WTC11 (cell line): ENCODE results near the gene RASGRF1. TPM values are rescaled to one million over a fixed set of nuclear protein-coding genes. Genes with fewer than 3 reads are reported as not detected.
A peak's percentile ranks its signal among the peaks of the same experiment; 100 is the strongest.

ENCODE experiments used
- ATAC-seq: fragments of 200-7000 bp; cut with Tn5 transposase; 2 replicates; pipeline ENCODE4 v1.10.0; 2021; ENCODE audit warnings: mild to moderate bottlenecking, moderate library complexity
- CTCF ChIA-PET: fragments of 300-600 bp; sonication (Branson Sonifier 250); formaldehyde crosslinking; loops from one replicate; lab custom pipeline; 2021; ENCODE audit warnings: antibody characterized with exemption; lab: Charles Lee
- POLR2A ChIA-PET: fragments of 350-600 bp; sonication (Branson Sonifier 250); formaldehyde crosslinking; loops from one replicate; lab custom pipeline; 2021; ENCODE audit warnings: antibody characterized with exemption; lab: Charles Lee
- DNase-seq: peaks from one replicate; pipeline ENCODE4 v3.0.0; 2021; ENCODE audit warnings: low spot score
- H3K27ac Mint-ChIP-seq: 2 replicates; pipeline ENCODE4 v1.8.0; 2021; ENCODE audit warnings: mixed read lengths
- H3K27me3 Mint-ChIP-seq: 2 replicates; pipeline ENCODE4 v1.8.0; 2021; ENCODE audit warnings: low read depth, mild to moderate bottlenecking, moderate library complexity, mixed read lengths
- H3K36me3 Mint-ChIP-seq: 2 replicates; pipeline ENCODE4 v1.8.0; 2021; ENCODE audit warnings: mixed read lengths
- H3K4me1 Mint-ChIP-seq: 2 replicates; pipeline ENCODE4 v1.8.0; 2022; ENCODE audit warnings: mixed read lengths
- H3K4me3 Mint-ChIP-seq: 2 replicates; pipeline ENCODE4 v1.8.0; 2021; ENCODE audit warnings: mild to moderate bottlenecking, moderate library complexity, mixed read lengths
- H3K9me3 Mint-ChIP-seq: 2 replicates; pipeline ENCODE4 v1.8.0; 2021; ENCODE audit warnings: mixed read lengths
- AR ChIP-seq: fragments of 250-450 bp; sonication (Bioruptor Pico); IDR thresholded peaks from 2 replicates; pipeline ENCODE4 v1.9.0; 2021; ENCODE audit warnings: mild to moderate bottlenecking
- ATF1 ChIP-seq: sonication (generic); formaldehyde crosslinking; IDR thresholded peaks from 2 replicates; pipeline ENCODE4 v1.8.1; 2023; ENCODE audit warnings: mild to moderate bottlenecking, moderate library complexity, missing genetic modification reagents
- CREB1 ChIP-seq: sonication (generic); formaldehyde crosslinking; IDR thresholded peaks from 2 replicates; pipeline ENCODE4 v1.8.0; 2023; ENCODE audit warnings: mild to moderate bottlenecking, missing genetic modification reagents
- CREM ChIP-seq: sonication (generic); formaldehyde crosslinking; IDR thresholded peaks from 2 replicates; pipeline ENCODE4 v1.8.1; 2022; ENCODE audit warnings: mild to moderate bottlenecking, missing genetic modification reagents, moderate library complexity
- KAT7 ChIP-seq: sonication (generic); formaldehyde crosslinking; IDR thresholded peaks from 2 replicates; pipeline ENCODE4 v1.8.1; 2023; ENCODE audit warnings: missing genetic modification reagents, mild to moderate bottlenecking, borderline replicate concordance
- MAX ChIP-seq: sonication (generic); formaldehyde crosslinking; IDR thresholded peaks from 2 replicates; pipeline ENCODE4 v1.8.0; 2022; ENCODE audit warnings: mild to moderate bottlenecking, missing genetic modification reagents
- MYBL2 ChIP-seq: sonication (generic); formaldehyde crosslinking; IDR thresholded peaks from 2 replicates; pipeline ENCODE4 v1.8.1; 2023; ENCODE audit warnings: mild to moderate bottlenecking, moderate library complexity, missing genetic modification reagents
- NFATC4 ChIP-seq: fragments of 250-450 bp; sonication (Bioruptor Pico); IDR thresholded peaks from 2 replicates; pipeline ENCODE4 v1.9.0; 2021; ENCODE audit warnings: mild to moderate bottlenecking
- NFYB ChIP-seq: sonication (generic); formaldehyde crosslinking; conservative IDR thresholded peaks from 2 replicates; pipeline ENCODE4 v1.8.0; 2022; ENCODE audit warnings: low read depth, missing genetic modification reagents
- SMAD4 ChIP-seq: sonication (generic); formaldehyde crosslinking; IDR thresholded peaks from 2 replicates; pipeline ENCODE4 v1.8.0; 2022; ENCODE audit warnings: mild to moderate bottlenecking, missing genetic modification reagents
- TP53 ChIP-seq: sonication (generic); formaldehyde crosslinking; IDR thresholded peaks from 2 replicates; pipeline ENCODE4 v1.8.1; 2023; ENCODE audit warnings: mild to moderate bottlenecking, missing genetic modification reagents
- USF1 ChIP-seq: sonication (generic); formaldehyde crosslinking; IDR thresholded peaks from 2 replicates; pipeline ENCODE4 v1.8.0; 2022; ENCODE audit warnings: mild to moderate bottlenecking, missing genetic modification reagents
- ZNF121 ChIP-seq: sonication (generic); formaldehyde crosslinking; IDR thresholded peaks from 2 replicates; pipeline ENCODE4 v1.8.0; 2023; ENCODE audit warnings: missing genetic modification reagents
- ZNF138 ChIP-seq: sonication (generic); formaldehyde crosslinking; conservative IDR thresholded peaks from 2 replicates; pipeline ENCODE4 v1.8.1; 2022; ENCODE audit warnings: mild to moderate bottlenecking, moderate library complexity, missing genetic modification reagents
- ZNF219 ChIP-seq: sonication (generic); formaldehyde crosslinking; IDR thresholded peaks from 2 replicates; pipeline ENCODE4 v1.8.0; 2023; ENCODE audit warnings: missing genetic modification reagents, mild to moderate bottlenecking, borderline replicate concordance
- ZNF281 ChIP-seq: sonication (generic); formaldehyde crosslinking; IDR thresholded peaks from 2 replicates; pipeline ENCODE4 v1.8.0; 2023; ENCODE audit warnings: mild to moderate bottlenecking, missing genetic modification reagents
- ZNF671 ChIP-seq: fragments of 250-450 bp; sonication (Bioruptor Pico); IDR thresholded peaks from 2 replicates; pipeline ENCODE4 v1.8.0; 2021; ENCODE audit warnings: mild to moderate bottlenecking
- total RNA-seq: library from RNA; stranded (reverse); gene quantifications from 3 replicates; pipeline ENCODE4 v1.2.3, GENCODE V29; 2021
- TF ChIP-seq, protein P1 (sequence below): sonication (generic); formaldehyde crosslinking; IDR thresholded peaks from 2 replicates; pipeline ENCODE4 v1.8.1; 2023; ENCODE audit warnings: mild to moderate bottlenecking, missing genetic modification reagents, borderline replicate concordance
- TF ChIP-seq, protein P2 (sequence below): fragments of 250-450 bp; sonication (Bioruptor Pico); IDR thresholded peaks from 2 replicates; pipeline ENCODE4 v1.9.0; 2021; ENCODE audit warnings: moderate library complexity, mild to moderate bottlenecking, inconsistent platforms, borderline replicate concordance
- TF ChIP-seq, protein P3 (sequence below): sonication (generic); formaldehyde crosslinking; IDR thresholded peaks from 2 replicates; pipeline ENCODE4 v1.8.1; 2023; ENCODE audit warnings: mild to moderate bottlenecking, missing genetic modification reagents, moderate library complexity

RASGRF1 gene
- total RNA-seq, 1 experiment from 2014 or later, result 0.85 TPM

DNA sequence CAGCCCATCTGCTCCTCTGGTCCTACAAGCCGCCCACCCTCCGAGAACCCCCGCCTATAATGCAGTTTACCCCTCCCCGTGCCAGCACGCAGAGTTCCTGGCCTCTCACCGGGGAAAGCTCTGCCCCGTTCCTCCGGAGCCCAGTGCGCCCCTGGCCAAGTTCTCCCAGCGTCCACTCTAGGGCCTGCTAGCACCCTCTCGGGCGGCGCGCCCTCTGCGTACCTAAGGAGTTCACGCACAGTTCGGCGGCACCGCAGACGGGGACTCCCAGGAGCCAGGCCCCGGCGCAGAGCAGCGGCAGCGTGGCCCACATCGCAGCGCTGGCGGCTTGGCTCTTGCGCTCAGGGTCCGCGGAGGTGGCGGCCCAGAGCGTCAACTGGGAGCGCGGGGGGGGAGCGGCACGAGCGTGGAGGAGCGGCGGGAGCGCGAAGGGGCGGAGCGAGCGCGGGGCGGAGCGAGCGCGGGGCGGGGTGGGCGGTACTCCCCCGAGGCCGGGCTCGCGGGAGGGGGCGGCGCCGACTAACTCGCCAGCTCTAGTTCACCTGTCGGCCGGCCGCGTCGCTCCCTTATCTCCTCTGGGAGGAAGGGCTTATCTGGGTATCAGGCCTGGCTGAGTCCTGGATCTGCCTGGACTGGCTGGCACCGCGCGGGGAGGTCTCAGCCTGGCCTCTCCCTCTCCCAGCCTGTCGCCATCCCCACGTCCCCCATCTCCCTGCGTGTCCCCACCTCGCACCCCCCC is 145.7 kb downstream of the RASGRF1 start, which contains the start of gene CTSH (continued):
- TF ChIP-seq, protein P1, sequence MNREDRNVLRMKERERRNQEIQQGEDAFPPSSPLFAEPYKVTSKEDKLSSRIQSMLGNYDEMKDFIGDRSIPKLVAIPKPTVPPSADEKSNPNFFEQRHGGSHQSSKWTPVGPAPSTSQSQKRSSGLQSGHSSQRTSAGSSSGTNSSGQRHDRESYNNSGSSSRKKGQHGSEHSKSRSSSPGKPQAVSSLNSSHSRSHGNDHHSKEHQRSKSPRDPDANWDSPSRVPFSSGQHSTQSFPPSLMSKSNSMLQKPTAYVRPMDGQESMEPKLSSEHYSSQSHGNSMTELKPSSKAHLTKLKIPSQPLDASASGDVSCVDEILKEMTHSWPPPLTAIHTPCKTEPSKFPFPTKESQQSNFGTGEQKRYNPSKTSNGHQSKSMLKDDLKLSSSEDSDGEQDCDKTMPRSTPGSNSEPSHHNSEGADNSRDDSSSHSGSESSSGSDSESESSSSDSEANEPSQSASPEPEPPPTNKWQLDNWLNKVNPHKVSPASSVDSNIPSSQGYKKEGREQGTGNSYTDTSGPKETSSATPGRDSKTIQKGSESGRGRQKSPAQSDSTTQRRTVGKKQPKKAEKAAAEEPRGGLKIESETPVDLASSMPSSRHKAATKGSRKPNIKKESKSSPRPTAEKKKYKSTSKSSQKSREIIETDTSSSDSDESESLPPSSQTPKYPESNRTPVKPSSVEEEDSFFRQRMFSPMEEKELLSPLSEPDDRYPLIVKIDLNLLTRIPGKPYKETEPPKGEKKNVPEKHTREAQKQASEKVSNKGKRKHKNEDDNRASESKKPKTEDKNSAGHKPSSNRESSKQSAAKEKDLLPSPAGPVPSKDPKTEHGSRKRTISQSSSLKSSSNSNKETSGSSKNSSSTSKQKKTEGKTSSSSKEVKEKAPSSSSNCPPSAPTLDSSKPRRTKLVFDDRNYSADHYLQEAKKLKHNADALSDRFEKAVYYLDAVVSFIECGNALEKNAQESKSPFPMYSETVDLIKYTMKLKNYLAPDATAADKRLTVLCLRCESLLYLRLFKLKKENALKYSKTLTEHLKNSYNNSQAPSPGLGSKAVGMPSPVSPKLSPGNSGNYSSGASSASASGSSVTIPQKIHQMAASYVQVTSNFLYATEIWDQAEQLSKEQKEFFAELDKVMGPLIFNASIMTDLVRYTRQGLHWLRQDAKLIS, result no peak
- 0 out of 2 replicates have a peak, but pooled peaks have one; percentile 60 for TF ChIP-seq TP53 (CRISPR knock-in tag)
- TF ChIP-seq NFYB (CRISPR knock-in tag), result no peak
- TF ChIP-seq MAX (CRISPR knock-in tag), result peak; percentile 96
- no peak for TF ChIP-seq AR (CRISPR knock-in tag)
- peak; percentile 70; the same call in 1 of the 2 replicates for TF ChIP-seq CREM
- no peak for TF ChIP-seq ZNF281 (CRISPR knock-in tag)

GRCh38 chr15:78944202-78944625 is 146.4 kb downstream of the RASGRF1 start:
- DNase-seq (peak; percentile 17), ATAC-seq (peak; percentile 13; the same call in 1 of the 2 replicates)
- Mint-ChIP-seq H3K9me3 (no peaks in the 10 kb centered on the region), H3K4me1 (0 out of 2 replicates have a peak, but pooled peaks cover 5% of the 10 kb centered on the region), H3K4me3 (peak overlapping the region; percentile 70), H3K36me3 (no peaks in the 10 kb centered on the region), H3K27me3 (peaks cover 47% of the 10 kb centered on the region), H3K27ac (no peak overlapping the region)
- POLR2A ChIA-PET, result no interaction called here
- TF ChIP-seq, protein P2, sequence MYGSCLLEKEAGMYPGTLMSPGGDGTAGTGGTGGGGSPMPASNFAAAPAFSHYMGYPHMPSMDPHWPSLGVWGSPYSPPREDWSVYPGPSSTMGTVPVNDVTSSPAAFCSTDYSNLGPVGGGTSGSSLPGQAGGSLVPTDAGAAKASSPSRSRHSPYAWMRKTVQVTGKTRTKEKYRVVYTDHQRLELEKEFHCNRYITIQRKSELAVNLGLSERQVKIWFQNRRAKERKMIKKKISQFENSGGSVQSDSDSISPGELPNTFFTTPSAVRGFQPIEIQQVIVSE (CRISPR knock-in tag), result no peak
- TF ChIP-seq ZNF121 (no peak), ZNF671 (CRISPR knock-in tag) (no peak), ATF1 (CRISPR knock-in tag) (no peak)
- CTCF ChIA-PET, result interaction anchor here (0.5 to 2.4 kb wide), 16 partner anchors 11 to 240 kb away, joined by 3 to 25 read pairs (median 4); partner anchors contain the start of gene ADAMTS7

- no peak for ATAC-seq
- no peaks in the 10 kb centered on the region for H3K9me3 Mint-ChIP-seq
- peaks cover 47% of the 10 kb centered on the region for H3K27me3 Mint-ChIP-seq
- ChIA-PET CTCF (interaction anchor here (0.6 to 2.4 kb wide), 7 partner anchors 16 to 241 kb away, joined by 4 to 25 read pairs (median 11); no protein-coding TSS in a partner anchor), POLR2A (no interaction called here)
- 0 out of 2 replicates have a peak, but pooled peaks cover 5% of the 10 kb centered on the region for H3K4me1 Mint-ChIP-seq
- H3K27ac Mint-ChIP-seq, result no peak overlapping the region
- H3K4me3 Mint-ChIP-seq, result peak overlapping the region; percentile 70
- no peak for DNase-seq
- H3K36me3 Mint-ChIP-seq, result no peaks in the 10 kb centered on the region
- TF ChIP-seq CREM (no peak), NFATC4 (CRISPR knock-in tag) (no peak), USF1 (CRISPR knock-in tag) (no peak), ZNF138 (CRISPR knock-in tag) (no peak), MYBL2 (CRISPR knock-in tag) (no peak), SMAD4 (CRISPR knock-in tag) (no peak), ZNF219 (CRISPR knock-in tag) (no peak), KAT7 (CRISPR knock-in tag) (no peak), CREB1 (no peak)
- TF ChIP-seq, protein P3, sequence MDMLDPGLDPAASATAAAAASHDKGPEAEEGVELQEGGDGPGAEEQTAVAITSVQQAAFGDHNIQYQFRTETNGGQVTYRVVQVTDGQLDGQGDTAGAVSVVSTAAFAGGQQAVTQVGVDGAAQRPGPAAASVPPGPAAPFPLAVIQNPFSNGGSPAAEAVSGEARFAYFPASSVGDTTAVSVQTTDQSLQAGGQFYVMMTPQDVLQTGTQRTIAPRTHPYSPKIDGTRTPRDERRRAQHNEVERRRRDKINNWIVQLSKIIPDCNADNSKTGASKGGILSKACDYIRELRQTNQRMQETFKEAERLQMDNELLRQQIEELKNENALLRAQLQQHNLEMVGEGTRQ (CRISPR knock-in tag), result no peak
Measured at GRCh38 chr15:78943692-78944091, 146.9 kb downstream of the RASGRF1 start.
